HG03442 (cell line): ENCODE measurements around the gene DEFB131A.
"Not testable (repeated sequence)": the region's sequence is repeated elsewhere in the genome, so short reads cannot be mapped to it uniquely, and the experiment has no call there.

Experiments used
- ATAC-seq: cut with Tn5 transposase; IDR thresholded peaks from one replicate; pipeline ENCODE4 v1.9.1; 2021; ENCODE audit warnings: mild to moderate bottlenecking, moderate library complexity; ENCODE audit not compliant: unreplicated experiment

The DEFB131A gene

GRCh38 chr4:9494256-9495035 is 50.2 kb downstream of the DEFB131A start:
- ATAC-seq = not testable (repeated sequence)

GRCh38 chr4:9495443-9495842 is 51.2 kb downstream of the DEFB131A start:
- ATAC-seq = not testable (repeated sequence)

DNA sequence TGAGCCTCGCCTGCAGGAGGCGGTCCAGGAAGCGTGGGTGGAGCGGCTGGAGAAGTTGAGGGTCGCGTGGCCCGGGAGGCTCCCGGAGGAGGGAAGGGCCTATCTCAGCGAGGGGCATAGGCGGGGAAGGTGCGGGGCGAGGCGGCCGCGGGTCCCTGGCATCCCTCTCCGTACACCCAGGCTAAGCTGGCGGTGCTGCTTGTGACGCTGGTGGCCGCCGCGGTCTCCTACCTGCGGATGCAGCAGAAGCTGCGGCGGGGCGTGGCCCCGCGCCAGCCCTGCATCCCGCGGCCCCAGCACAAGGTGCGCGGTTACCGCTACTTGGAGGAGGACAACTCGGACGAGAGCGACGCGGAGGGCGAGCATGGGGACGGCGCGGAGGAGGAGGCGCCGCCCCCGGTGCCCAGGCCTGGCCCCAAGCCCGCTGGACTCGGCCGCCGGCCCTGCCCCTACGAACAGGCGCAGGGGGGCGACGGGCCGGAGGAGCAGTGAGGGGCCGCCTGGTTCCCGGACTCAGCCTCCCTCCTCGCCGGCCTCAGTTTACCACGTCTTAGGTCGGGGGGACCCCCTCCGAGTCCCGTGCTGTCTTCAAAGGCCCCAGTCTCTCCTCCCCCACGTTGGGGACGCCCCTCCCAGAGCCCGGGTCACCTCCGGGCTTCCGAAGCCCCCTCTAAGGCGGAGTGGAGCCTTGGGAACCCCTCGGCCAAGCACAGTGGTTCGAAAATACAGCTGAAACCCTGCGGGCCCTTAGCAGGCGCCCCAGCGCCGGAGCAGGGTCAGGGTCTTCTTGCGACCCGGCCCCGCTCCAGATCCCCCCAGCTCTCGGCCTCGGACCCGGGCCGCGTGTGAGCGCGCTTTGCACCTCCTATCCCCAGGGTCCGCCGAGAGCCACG is 53.6 kb downstream of the DEFB131A start:
- not testable (repeated sequence) for ATAC-seq

GRCh38 chr4:9498468-9499040 is 54.3 kb downstream of the DEFB131A start:
- ATAC-seq = not testable (repeated sequence)

- not testable (repeated sequence) for ATAC-seq
Observed at GRCh38 chr4:9499974-9500487, 55.8 kb downstream of the DEFB131A start.
